Renal cortex interstitium (tissue), 11 donors: ENCODE data around the gene TNFRSF13B. TPM values are rescaled to one million over a fixed set of nuclear protein-coding genes. Genes with fewer than 3 reads are reported as not detected.

Experiments
- DNase-seq, 11 donors: peaks; one replicate each; pipeline ENCODE4 v3.0.0-alpha.2; 2013; ENCODE audit warnings: low read depth in 9 of 11, low spot score in 4 of 11; ENCODE audit errors: extremely low read depth in 1 of 11
- polyA plus RNA-seq, 3 donors: library from polyadenylated mRNA; unstranded; fragments of 120-200 nt; gene quantifications; one replicate each; pipeline ENCODE4 v1.2.1, GENCODE V29; 2013; ENCODE audit not compliant: insufficient read length in 3 of 3

Gene TNFRSF13B
- polyA plus RNA-seq, 3 donors = not detected

DNA sequence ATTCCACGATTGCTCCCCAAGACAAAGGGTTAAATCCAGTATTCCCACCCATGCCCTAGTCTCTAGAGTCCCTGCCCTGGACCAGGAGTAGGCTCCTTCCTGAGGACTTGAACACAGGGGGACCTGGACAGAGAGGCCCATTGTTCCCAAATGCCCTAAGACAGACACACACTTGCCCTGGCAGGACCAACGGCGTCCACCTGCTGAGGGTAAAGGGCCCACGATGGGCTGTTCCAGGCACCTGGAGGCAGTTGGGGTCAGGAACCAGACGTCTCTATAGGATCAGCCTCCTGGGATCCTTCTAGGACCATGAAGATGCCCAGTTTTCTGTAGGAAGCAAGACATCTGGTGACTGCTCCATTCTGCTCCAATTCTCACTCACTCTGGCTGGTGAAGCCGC is 39.3 kb downstream of the TNFRSF13B start:
- no peak for DNase-seq

DNA sequence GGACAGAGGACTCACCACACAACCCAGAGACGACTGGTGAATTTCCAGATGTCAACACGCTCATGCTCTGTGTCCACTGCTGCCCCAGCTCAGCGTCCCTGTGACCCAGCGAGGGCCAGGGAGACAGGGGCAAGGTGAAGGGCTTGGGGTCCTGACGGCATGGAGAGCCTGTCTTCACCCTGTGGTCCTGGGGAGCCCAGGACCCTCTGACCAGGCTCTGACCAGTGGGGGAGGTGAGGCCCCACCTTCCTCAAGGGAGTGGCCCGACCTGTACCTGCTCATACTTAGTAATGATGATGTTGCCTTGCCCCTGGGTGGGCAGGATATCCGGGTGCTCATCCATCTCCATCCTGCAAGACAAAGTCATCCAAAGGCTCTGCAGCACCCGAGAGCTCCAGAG is 39.8 kb downstream of the TNFRSF13B start:
- DNase-seq = no peak

DNA sequence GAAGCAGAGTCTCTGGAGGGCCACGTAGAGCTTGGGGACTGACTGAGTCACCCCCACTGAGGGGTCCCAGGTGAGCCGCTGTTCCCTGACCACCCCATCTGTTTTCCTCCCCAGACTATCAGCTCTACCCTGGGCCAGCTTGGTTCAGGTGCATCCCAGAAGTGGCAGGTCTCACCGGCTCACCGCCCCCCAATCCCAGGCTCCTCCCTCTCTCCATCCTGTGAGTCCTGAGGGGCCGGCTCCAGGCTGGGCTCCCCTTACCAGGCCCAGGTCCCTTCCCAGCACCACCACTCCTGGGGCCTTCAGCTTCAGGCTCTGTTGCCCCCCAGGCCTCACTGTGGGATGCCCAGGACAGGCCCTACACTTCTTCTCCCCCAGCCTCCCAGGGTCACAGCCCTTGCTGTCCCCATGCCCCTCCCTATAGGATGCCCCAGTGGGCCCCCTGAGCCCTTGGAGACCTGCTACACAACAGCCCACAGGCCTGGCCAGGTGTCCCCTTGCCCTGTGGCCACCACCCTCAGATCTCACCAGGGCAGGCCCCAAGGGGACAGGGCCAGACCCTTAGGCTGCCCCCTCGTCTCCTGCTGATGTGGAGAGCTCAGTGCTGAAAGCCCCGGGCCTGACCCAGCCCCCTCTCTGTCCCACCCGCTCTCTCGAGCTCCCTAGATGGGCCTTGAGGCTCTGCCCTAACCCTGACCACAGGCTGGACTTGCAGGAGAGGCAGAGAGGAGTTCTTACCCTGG is 40.4 kb downstream of the TNFRSF13B start:
- no peak for DNase-seq

DNA sequence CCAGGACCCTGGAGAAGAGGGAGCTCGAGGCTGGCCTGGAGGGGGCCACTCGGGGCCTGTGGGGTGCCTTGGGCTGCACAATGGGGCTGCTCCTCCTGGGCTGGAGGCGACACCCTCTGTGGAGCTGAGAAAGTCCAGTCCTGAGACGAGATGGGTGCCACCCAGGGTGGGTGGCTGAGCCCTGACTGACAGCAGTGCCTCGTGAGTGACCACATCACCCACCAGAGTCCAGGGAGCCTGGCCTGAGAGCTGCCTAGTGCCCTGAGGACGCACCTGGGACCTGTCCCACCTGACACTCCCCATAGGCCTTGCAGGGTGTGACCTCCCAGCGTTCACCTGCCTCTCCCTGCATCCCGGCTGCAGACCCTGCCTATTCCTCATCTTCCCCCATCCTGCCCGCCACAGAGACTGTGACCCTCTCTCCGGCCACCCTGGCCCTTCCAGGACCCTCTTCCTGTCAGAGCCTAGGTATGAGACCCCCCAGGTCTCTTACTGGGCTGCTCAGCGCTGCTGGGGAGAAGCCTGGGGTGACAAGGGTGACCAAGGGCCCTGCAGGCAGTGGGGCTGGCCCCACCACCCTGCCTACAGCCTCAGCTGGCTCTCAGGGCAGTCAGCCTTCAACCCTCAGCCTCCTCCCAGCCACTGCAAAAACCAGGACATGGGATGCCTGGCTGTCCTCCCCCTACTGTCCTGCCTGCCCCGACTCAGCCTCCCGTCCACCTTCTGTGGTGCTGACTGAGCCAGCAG is 41.2 kb downstream of the TNFRSF13B start:
- DNase-seq = no peak

DNA sequence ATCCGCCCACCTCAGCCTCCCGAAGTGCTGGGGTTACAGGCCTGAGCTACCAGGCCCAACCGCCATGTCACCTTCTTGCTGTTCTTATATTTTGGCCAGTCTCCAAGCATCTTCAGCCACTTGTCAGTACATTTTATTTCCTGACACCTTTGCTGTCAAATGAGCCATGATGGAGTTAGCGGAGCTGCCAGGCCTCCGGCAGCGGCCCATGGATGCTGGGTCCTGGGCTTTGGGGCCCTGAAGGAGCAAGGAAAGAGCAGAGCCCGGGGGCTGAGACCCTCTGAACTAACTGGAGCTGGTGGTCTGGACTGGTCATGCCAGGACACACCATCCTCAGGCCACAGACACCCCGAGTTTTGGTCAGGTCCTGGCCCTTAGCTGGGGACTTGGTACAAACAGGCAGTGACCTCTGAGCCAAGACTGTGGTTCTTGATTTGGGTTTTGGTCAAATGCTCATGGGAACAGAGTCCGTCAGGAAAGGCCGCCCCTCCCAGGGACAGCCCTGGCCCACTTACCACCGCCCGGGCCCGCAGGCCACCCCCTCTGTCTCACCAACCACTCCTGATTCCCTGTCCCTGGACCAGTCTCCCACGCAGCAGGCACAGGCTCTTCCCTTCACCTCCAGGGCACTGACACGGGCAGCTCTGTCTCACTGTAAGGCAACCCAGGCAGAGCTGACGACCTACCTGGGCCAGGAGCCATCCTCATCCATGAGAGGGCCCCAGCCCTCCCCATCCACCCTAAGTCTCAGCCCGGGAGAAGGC is 42.0 kb downstream of the TNFRSF13B start:
- no peak for DNase-seq

DNA sequence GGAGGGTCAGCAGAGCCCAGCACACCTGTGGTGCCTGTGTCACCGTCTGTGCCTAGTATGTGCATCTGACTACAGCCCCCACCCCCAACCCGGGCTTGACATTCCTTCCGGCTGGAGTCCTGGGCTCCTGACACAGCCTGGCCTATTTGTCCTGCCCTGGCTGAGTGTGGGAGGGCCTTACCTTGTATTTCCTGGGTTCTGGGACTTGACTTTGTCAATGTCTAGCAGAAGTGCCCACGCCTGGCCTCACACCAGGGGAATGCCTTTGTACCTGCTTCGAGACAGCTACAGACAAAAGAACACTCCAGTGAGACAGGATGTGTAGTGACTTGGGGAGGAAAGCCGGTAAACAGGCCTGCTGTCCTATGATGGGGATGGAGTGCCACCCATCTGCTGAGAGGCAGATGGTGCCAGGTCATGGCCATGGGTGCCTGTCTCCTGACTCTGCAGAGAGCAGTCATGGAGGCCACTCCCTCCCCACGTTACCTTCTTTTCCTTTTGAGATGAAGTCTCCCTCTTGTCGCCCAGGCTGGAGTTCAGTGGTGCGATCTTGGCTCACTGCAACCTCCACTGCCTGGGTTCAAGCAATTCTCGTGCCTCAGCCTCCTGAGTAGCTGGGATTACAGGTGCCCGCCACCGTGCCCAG is 42.8 kb downstream of the TNFRSF13B start:
- no peak for DNase-seq

DNA sequence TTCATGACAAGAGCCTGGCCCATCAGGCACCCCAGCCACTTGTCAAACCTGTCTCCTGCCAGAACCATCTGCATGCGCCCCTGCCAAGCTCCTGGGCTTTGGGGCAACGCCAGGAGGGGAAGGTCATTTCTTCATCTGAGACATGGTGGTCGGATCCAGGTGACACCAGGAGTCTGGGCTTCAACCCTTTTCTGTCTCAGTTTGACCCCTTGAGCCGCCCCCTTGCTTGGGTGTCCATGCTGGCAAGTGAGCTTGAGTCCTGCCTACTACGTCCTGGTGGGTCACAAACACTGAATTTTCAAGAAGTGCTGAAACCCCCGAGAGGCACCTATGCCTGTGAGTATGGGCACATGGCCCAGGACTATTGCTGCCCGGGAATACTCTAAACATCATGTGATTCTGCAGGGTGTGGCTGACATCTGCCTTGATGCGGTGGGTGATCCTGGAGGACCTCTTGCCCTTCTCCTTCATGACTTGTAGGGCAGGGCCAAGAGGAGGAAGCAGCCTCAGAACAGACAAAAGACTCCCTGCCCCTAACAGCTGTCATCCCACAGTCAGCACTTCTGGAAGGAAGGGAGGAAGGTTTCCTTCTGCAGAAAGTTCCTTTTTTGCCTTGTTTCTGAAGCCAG is 43.4 kb downstream of the TNFRSF13B start:
- no peak for DNase-seq

DNA sequence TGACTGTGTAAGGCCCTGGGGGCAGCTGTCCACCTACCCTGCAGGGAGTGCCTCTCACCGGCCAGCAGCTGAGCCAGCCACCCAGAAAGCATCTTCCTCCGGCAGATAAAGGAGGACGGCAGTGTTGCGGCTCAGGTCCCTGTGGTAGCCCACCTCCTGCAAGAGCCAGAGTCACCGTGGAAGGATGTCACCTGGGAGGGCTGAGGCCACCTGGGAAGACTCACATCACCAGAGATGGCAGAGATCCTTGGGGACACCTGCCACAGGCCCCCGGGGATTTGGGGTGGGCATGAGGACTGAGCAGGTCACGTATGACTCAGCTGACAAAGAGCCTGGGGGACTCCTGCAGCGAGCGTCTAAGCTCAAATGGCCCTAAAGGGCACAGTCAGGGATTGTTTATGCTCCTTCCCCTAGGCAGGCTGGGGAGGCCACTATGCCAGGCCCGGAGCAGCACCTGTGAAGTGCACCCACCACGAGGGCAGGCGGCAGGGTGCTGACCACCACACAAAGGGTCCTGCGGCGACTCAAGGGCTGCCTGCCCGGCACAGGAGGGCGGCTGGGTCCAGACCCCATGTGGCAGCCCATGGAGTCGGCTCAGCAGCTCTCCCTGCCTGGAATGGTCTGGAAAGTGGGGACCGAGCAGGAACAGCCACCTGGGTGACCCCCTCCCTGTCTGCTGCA is 44.1 kb downstream of the TNFRSF13B start:
- DNase-seq = no peak

DNA sequence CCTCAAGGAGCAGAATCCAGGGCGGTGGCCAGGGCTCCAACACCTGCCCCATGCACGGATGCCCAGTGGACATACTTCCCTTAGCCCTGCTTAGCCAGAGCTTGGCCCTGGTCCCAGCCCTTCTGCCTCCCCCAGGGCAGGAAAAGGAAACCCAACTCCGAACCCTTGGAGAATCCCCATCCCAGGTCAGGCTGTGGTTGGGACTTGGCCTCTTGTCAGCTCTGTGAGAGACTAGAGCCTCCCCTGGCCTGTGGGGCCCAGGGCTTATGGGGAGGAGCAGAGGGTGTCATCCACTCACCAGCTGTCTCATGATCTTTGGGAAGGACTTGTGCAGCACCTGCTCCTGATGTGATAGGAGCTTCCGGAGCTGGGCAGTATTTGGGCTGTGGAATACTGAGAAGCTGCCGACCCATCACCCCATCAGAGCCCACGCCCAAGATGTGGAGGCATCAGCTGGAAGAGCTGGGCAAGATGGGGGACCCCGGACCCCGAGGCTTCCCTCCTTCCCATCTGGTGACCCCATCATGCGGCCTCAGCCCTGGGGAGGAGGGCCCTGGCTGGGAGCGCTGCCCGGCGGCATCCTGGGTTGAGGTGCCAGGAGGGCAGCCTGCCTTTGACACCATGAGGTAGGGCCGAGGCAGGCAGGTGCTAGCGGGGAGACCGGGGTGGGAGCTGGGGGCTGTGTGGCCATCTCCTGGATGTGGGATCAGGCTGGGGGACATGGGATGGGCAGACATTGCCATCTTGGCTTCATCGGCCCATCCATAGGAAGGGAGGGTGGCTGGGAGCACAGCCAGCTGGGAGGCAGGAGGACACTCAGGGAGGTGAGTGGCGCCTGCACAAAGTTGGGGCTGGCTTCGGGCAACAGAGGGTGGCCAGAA is 45.1 kb downstream of the TNFRSF13B start:
- DNase-seq = no peak

DNA sequence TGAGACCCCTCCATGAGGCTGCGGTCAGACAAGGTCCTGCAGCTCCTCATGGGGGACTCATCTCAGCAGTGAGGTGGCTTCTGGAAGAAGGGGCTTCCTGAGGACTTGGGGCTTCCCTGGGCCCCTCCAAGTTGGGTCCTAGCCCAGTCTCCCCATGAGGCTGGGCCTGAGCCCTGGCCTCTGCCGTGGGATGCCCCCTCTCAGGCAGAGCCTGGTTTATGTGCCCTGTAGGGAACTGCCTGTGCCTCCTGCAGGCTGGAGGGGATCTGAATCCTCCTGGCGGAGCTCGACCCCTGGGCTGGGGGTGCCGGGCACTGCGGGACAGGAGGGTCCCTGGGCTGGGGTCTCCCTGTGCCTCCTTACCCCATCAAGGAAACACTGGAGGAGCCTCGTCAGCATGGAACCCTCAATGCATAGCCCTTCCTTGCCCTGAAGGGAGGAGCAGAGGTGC is 45.8 kb downstream of the TNFRSF13B start:
- no peak for DNase-seq

DNA sequence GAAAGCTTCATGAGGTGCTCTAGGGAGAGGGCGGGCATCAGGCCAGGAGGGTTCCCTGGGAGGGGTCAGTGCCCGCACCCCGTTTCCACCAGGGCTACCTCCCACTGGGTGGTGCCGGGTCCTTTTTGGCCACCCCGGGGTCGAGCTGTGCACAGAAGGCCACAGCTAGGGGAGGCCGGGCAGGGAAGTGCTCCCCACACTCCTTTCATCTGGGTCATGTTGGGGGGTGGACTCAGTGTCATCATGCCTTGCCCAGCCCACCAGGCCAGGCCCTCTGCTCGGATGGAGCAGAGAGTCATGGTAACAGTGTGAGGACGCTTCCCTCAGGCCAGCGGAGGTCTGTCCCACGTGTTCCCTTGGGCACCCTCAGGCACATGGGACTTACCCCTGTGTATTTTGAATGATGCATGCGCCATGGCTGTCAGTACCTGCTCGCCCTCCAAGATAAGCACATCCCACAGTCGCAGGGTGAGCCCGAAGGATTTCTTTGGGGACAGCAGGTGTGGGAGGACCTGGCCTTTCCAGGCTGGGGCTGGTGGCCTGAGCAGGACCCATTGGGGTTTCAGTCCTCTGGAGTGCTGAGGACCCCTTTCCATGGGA is 46.4 kb downstream of the TNFRSF13B start:
- DNase-seq = no peak

DNA sequence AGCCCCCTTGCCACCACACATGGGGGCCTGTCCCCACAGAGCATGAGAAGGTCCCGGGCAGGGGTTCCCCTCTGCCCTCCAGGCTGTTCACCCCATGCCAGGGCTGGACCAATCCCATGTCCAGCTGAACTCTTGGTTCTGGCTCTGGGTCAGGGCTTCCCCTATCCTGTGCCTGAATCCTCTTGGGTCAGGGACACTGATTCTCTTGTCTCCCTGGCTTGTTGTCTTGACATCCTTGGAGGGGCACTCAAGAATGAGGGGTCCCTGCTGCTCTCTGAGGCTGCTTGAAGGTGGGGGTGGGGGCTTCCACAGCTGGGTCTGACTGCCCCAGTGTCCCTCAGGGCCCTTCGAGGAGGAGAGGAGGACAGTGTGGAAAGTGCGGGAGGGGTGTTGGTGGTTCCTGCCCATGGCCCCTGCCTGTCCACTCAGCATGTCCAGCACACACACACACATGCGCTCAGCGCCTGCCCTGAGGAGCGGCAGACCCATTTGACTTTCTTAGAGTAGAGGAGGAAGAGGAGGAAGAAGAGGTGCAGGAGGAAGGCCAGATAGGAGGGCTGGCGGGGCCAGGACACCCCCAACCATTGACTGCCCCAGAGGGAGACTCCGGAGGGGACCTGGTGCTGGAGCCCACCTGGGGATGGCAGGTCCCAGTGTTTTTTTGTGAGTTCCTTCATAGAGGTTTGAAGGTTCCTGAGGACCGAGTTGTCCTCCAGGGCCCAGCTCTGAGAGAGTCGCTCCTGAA is 47.0 kb downstream of the TNFRSF13B start:
- DNase-seq = no peak

DNA sequence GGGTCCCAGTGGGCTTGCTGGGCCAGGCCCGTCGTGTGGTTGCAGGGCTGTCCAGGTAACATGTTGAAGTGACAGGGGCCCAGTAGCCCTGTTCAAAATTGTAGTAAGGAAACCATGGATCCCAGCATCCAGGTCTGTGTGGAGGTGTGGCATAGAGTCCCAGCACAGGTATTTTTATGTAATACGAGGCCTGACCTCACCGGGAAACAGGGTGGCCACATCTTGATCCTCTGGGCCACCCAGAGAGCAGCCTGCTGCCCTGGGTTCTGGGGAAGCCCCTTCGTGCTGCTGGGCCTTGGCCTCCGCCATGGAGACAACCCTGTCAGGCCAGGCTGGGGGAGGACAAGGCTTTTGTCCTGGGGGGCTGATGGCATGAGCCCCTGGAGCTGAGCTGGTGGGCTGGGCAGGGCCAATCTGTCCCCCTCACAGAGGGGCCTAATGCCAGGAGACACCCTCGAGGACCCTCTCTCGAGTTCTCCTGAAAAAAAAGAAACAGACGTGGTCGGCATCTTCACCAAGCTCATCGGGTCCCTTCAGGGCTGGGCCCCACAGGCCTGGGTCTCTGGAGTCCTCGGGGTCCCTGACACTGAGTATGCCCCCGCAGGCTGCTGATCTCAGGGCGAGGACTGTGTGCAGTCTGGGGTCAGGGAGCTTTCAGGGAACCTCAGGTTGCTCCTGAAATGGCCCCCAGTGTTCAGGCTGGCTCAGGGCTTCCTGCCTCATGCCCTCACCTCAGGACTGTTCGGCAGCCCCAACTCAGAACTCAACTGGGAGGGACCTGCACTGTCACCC is 47.8 kb downstream of the TNFRSF13B start:
- DNase-seq = no peak

DNA sequence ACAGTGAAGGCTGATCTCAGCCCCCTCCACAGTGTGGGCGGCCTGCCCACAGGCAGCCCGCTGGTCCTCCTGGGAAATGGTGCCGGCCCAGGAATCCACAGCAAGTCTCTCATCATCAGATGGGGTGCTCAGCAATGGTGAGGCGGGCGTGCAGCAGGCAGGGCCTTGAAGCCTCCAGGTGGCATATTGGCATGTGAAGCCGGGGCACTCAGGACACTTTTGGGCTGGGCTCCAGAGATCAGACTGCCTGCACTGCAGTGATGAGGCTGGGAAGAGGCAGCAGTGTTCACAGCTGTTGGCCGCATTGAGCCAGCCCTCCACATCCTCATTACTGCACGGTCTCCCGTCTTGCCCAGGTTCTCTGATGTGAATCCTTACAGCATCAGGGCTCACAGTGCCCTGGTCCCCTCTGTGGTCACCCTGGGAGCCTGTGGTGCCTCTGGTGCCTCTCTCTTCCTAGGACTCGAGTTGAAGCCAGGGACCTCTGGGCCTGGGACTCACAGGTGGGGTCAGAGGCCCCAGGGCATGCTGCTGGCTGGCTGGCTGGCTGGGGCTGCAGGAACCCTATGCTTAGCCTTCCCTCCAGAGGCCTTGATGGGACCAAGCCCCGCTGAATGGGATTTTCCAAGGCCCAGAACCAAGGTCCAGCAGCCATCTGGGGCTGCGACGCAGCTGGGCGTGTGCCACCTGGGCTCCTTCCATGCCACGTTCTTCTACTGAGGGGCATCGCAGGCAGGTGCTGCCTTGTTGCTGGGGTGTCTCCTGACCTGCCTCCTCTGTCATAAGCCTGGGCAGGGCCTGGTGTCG is 48.6 kb downstream of the TNFRSF13B start:
- DNase-seq = no peak
